Choroid plexus epithelial cell (primary cell): ENCODE results near the gene SIGLEC11.
"Not testable (repeated sequence)": the region's sequence is repeated elsewhere in the genome, so short reads cannot be mapped to it uniquely, and the experiment has no call there.

Experiments used
- DNase-seq: peaks from one replicate; pipeline ENCODE4 v3.0.0-alpha.2; 2010; ENCODE audit warnings: low read depth
- H3K4me3 ChIP-seq: 2 replicates; pipeline ENCODE4 v1.5.1; 2011; ENCODE audit warnings: low read depth, mild to moderate bottlenecking, control low read depth, low read length, moderate library complexity
- TF ChIP-seq, protein P1 (sequence below): conservative IDR thresholded peaks from 2 replicates; pipeline ENCODE4 v1.5.1; 2011; ENCODE audit warnings: low read depth, mild to moderate bottlenecking, control low read depth, inconsistent platforms, low read length, moderate library complexity

SIGLEC11 gene

GRCh38 chr19:49950956-49951526 lies 9.9 kb downstream of the SIGLEC11 start:
- H3K4me3 ChIP-seq: no peak overlapping the region
- no peak for DNase-seq
- TF ChIP-seq, protein P1, sequence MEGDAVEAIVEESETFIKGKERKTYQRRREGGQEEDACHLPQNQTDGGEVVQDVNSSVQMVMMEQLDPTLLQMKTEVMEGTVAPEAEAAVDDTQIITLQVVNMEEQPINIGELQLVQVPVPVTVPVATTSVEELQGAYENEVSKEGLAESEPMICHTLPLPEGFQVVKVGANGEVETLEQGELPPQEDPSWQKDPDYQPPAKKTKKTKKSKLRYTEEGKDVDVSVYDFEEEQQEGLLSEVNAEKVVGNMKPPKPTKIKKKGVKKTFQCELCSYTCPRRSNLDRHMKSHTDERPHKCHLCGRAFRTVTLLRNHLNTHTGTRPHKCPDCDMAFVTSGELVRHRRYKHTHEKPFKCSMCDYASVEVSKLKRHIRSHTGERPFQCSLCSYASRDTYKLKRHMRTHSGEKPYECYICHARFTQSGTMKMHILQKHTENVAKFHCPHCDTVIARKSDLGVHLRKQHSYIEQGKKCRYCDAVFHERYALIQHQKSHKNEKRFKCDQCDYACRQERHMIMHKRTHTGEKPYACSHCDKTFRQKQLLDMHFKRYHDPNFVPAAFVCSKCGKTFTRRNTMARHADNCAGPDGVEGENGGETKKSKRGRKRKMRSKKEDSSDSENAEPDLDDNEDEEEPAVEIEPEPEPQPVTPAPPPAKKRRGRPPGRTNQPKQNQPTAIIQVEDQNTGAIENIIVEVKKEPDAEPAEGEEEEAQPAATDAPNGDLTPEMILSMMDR: no peak

DNA sequence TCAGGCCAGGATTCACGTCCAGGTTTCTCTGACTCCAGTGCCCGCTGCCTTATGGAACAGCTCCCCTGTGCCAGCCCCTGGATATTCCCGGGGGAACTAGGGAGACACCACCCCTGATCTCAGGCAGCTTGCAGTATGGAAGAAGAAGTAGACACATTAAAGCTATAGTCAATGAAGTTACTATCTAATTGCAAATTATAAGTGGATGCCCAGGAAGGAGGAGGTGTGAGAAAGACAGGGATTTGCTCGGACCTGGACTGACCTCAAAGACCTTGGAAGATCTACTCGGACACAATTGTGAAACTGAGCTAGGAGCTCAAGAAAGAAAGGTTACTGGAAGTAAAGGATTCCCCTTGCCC lies 10.4 kb downstream of the SIGLEC11 start:
- DNase-seq: no peak
- H3K4me3 ChIP-seq: no peak overlapping the region
- TF ChIP-seq, protein P1: no peak

DNA sequence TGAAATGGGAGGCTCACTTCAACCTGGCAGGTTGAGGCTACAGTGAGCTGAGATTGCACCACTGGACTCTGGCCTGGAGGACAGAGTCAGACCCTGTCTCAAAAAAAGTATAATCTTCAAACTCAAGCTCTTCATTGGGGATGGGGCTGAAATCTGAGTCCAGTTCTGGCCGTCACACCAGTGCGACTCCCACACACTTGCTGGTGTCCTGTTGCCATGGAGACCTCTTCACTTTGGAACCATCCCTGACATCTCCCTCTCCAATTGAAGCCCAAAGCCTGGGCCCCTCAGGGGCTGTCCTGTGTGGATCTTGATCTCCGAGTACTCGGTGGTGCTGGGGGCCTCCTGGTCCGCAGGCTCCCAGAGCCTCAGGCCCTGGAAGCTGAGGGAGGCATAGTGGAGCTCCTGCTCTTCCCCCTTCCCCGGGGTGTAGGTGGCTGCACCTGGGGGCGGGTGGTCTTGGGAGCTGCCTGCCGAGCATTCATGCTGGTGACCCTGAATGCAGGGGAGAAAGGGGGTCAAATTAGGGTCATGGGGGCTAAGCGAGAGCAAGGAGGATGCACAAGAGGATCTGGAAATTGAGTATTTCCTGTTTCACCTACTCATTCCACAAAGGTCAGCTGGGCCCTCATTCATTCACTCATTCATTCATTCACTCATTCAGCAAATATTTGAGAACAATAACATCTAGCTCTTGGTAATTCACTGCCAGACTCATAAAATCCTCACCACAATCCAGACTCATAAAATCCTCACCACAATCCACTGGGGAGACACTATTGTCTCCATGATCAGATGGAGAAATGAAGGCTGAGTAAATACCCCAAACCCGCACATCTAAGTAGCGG lies 11.0 kb downstream of the SIGLEC11 start:
- no peak overlapping the region for H3K4me3 ChIP-seq
- no peak for DNase-seq
- TF ChIP-seq, protein P1: no peak

DNA sequence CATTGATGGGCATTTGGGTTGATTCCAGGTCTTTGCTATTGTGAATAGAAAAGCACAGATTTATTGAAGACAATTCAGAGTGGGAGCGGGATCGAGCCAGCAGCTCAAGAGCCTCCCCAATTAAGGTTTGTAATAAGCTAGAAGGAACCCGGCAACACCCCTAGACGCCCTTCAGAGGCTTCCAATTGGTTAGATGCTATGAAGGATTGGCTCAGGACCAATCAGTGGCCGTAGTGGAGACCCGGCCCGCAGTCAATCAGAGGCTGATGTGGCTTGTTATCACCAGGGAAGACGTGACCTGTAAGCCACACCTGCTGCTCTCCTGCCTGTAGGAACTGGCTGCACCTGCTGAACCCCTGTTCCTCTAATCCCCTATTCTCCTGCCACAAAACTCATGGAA lies 14.6 kb downstream of the SIGLEC11 start:
- TF ChIP-seq, protein P1: no peak
- no peak overlapping the region for H3K4me3 ChIP-seq
- DNase-seq: no peak

GRCh38 chr19:49944567-49944966 lies 16.4 kb downstream of the SIGLEC11 start:
- DNase-seq, H3K4me3 ChIP-seq: not testable (repeated sequence)

- no peak overlapping the region for H3K4me3 ChIP-seq
- DNase-seq: no peak
- TF ChIP-seq, protein P1: no peak
Observed at GRCh38 chr19:49940482-49940791, 20.5 kb downstream of the SIGLEC11 start.

- H3K4me3 ChIP-seq: no peak overlapping the region
- TF ChIP-seq, protein P1: peak; percentile 29
- DNase-seq: no peak
Observed at GRCh38 chr19:49939721-49940481, 21.1 kb downstream of the SIGLEC11 start.
